IPS-18a (cell line): ENCODE data around the gene SH3YL1.

Experiments
- H3K27ac ChIP-seq: one replicate; pipeline ENCODE4 v1.5.1; 2013; ENCODE audit warnings: low read length
- H3K27me3 ChIP-seq: one replicate; pipeline ENCODE4 v1.6.1; 2013; ENCODE audit warnings: mild to moderate bottlenecking, low read length; ENCODE audit not compliant: control insufficient read depth, insufficient read depth
- H3K36me3 ChIP-seq: one replicate; pipeline ENCODE4 v1.6.1; 2013; ENCODE audit warnings: low read depth, low read length; ENCODE audit not compliant: control insufficient read depth
- H3K4me1 ChIP-seq: one replicate; pipeline ENCODE4 v1.6.1; 2013; ENCODE audit warnings: low read depth, low read length; ENCODE audit not compliant: control insufficient read depth
- H3K4me3 ChIP-seq: one replicate; pipeline ENCODE4 v1.5.1; 2013; ENCODE audit warnings: low read length
- H3K9ac ChIP-seq: one replicate; pipeline ENCODE4 v1.6.1; 2013; ENCODE audit warnings: mild to moderate bottlenecking, low read length, moderate library complexity
- H3K9me3 ChIP-seq: one replicate; pipeline ENCODE4 v1.6.1; 2013; ENCODE audit warnings: low read depth, low read length; ENCODE audit not compliant: control insufficient read depth

Gene SH3YL1

GRCh38 chr2:208335-208734 lies 55.5 kb downstream of the SH3YL1 start:
- Histone ChIP-seq H3K4me3 (no peak overlapping the region), H3K27ac (no peak overlapping the region), H3K9me3 (no peaks in the 10 kb centered on the region), H3K4me1 (no peaks in the 10 kb centered on the region), H3K9ac (no peak overlapping the region), H3K36me3 (no peaks in the 10 kb centered on the region), H3K27me3 (no peaks in the 10 kb centered on the region)

GRCh38 chr2:203984-204383 lies 59.8 kb downstream of the SH3YL1 start:
- Histone ChIP-seq H3K4me3 (no peak overlapping the region), H3K36me3 (no peaks in the 10 kb centered on the region), H3K27me3 (no peaks in the 10 kb centered on the region), H3K9ac (no peak overlapping the region), H3K9me3 (no peaks in the 10 kb centered on the region), H3K4me1 (no peaks in the 10 kb centered on the region), H3K27ac (no peak overlapping the region)

GRCh38 chr2:203401-203800 lies 60.4 kb downstream of the SH3YL1 start:
- Histone ChIP-seq H3K9ac (no peak overlapping the region), H3K27me3 (no peaks in the 10 kb centered on the region), H3K36me3 (no peaks in the 10 kb centered on the region), H3K9me3 (no peaks in the 10 kb centered on the region), H3K4me3 (no peak overlapping the region), H3K27ac (no peak overlapping the region), H3K4me1 (no peaks in the 10 kb centered on the region)

GRCh38 chr2:202945-203344 lies 60.9 kb downstream of the SH3YL1 start:
- Histone ChIP-seq H3K9ac (no peak overlapping the region), H3K9me3 (no peaks in the 10 kb centered on the region), H3K27ac (no peak overlapping the region), H3K4me3 (no peak overlapping the region), H3K36me3 (no peaks in the 10 kb centered on the region), H3K4me1 (no peaks in the 10 kb centered on the region), H3K27me3 (no peaks in the 10 kb centered on the region)

GRCh38 chr2:201648-202433 lies 62.0 kb downstream of the SH3YL1 start:
- Histone ChIP-seq H3K27me3 (no peaks in the 10 kb centered on the region), H3K36me3 (no peaks in the 10 kb centered on the region), H3K27ac (no peak overlapping the region), H3K9ac (no peak overlapping the region), H3K4me3 (no peak overlapping the region), H3K4me1 (no peaks in the 10 kb centered on the region), H3K9me3 (no peaks in the 10 kb centered on the region)

- Histone ChIP-seq H3K36me3 (no peaks in the 10 kb centered on the region), H3K27me3 (no peaks in the 10 kb centered on the region), H3K9ac (no peak overlapping the region), H3K4me1 (no peaks in the 10 kb centered on the region), H3K4me3 (no peak overlapping the region), H3K27ac (no peak overlapping the region), H3K9me3 (no peaks in the 10 kb centered on the region)
Measured at GRCh38 chr2:199041-199966, 64.5 kb downstream of the SH3YL1 start.

GRCh38 chr2:196406-196805 lies 67.4 kb downstream of the SH3YL1 start:
- no peaks in the 10 kb centered on the region for H3K9me3 ChIP-seq

GRCh38 chr2:195932-196331 lies 67.9 kb downstream of the SH3YL1 start:
- H3K36me3 ChIP-seq, result no peaks in the 10 kb centered on the region
- H3K27me3 ChIP-seq, result no peaks in the 10 kb centered on the region
- no peaks in the 10 kb centered on the region for H3K9me3 ChIP-seq
- no peak overlapping the region for H3K9ac ChIP-seq
- no peaks in the 10 kb centered on the region for H3K4me1 ChIP-seq
- H3K4me3 ChIP-seq, result no peak overlapping the region
- H3K27ac ChIP-seq, result no peak overlapping the region

More at GRCh38 chr2:196406-196805, 67.4 kb downstream of the SH3YL1 start:
- Histone ChIP-seq H3K27ac (no peak overlapping the region), H3K4me1 (no peaks in the 10 kb centered on the region), H3K36me3 (no peaks in the 10 kb centered on the region), H3K27me3 (no peaks in the 10 kb centered on the region), H3K9ac (no peak overlapping the region), H3K4me3 (no peak overlapping the region)

GRCh38 chr2:193141-193671 lies 70.6 kb downstream of the SH3YL1 start:
- no peaks in the 10 kb centered on the region for H3K27me3 ChIP-seq
- no peak overlapping the region for H3K9ac ChIP-seq
- no peaks in the 10 kb centered on the region for H3K36me3 ChIP-seq
- H3K4me1 ChIP-seq, result no peaks in the 10 kb centered on the region
- H3K9me3 ChIP-seq, result peaks cover 4% of the 10 kb centered on the region
- no peak overlapping the region for H3K4me3 ChIP-seq
- H3K27ac ChIP-seq, result no peak overlapping the region

GRCh38 chr2:191311-192190 lies 72.3 kb downstream of the SH3YL1 start:
- no peaks in the 10 kb centered on the region for H3K36me3 ChIP-seq
- H3K9me3 ChIP-seq, result peaks cover 4% of the 10 kb centered on the region
- H3K9ac ChIP-seq, result no peak overlapping the region
- no peaks in the 10 kb centered on the region for H3K27me3 ChIP-seq
- H3K27ac ChIP-seq, result no peak overlapping the region
- H3K4me1 ChIP-seq, result no peaks in the 10 kb centered on the region
- H3K4me3 ChIP-seq, result no peak overlapping the region

- no peaks in the 10 kb centered on the region for H3K36me3 ChIP-seq
- no peak overlapping the region for H3K4me3 ChIP-seq
- H3K27ac ChIP-seq, result no peak overlapping the region
- peaks cover 21% of the 10 kb centered on the region for H3K9me3 ChIP-seq
- no peaks in the 10 kb centered on the region for H3K4me1 ChIP-seq
- H3K27me3 ChIP-seq, result no peaks in the 10 kb centered on the region
- no peak overlapping the region for H3K9ac ChIP-seq
Measured at GRCh38 chr2:187825-188224, 76.0 kb downstream of the SH3YL1 start.
